ENCODE data around the gene LMNTD1. TPM values are rescaled to one million over a fixed set of nuclear protein-coding genes. Genes with fewer than 3 reads are reported as not detected.

The LMNTD1 gene
- total RNA-seq, 1 experiment from 2014 or later = not detected

- CTCF ChIA-PET = no interaction called here
- peaks cover 12% of the 10 kb centered on the region for H3K27me3 Mint-ChIP-seq (ENCODE audit: unreplicated experiment)
- no peaks in the 10 kb centered on the region for H3K4me1 Mint-ChIP-seq (ENCODE audit: low read depth, unreplicated experiment)
- H3K4me3 Mint-ChIP-seq (ENCODE audit: low read depth, unreplicated experiment) = no peak overlapping the region
- intact Hi-C loops (cut with micrococcal nuclease; ENCODE audit: unreplicated experiment) = no loop called here
- DNase-seq = no peak
- BruUV-seq (replicated peaks) = no TSS peak
- TF ChIP-seq CTCF (IDR thresholded peaks at IDR 0.05; ENCODE audit: unreplicated experiment) = no peak
- H3K27ac Mint-ChIP-seq (ENCODE audit: unreplicated experiment) = no peak overlapping the region
- H3K9me3 Mint-ChIP-seq (ENCODE audit: low read depth, unreplicated experiment) = no peaks in the 10 kb centered on the region
- no peaks in the 10 kb centered on the region for H3K36me3 Mint-ChIP-seq (ENCODE audit: insufficient read depth, unreplicated experiment)
Measured at GRCh38 chr12:25546318-25546717, 6.8 kb downstream of the LMNTD1 start.

- no peak overlapping the region for H3K27ac Mint-ChIP-seq (ENCODE audit: unreplicated experiment)
- CTCF ChIA-PET = no interaction called here
- no peaks in the 10 kb centered on the region for H3K27me3 Mint-ChIP-seq (ENCODE audit: unreplicated experiment)
- no TSS peak for BruUV-seq (replicated peaks)
- no peak for TF ChIP-seq CTCF (IDR thresholded peaks at IDR 0.05; ENCODE audit: unreplicated experiment)
- H3K4me1 Mint-ChIP-seq (ENCODE audit: low read depth, unreplicated experiment) = no peaks in the 10 kb centered on the region
- intact Hi-C loops (cut with micrococcal nuclease; ENCODE audit: unreplicated experiment) = no loop called here
- H3K36me3 Mint-ChIP-seq (ENCODE audit: insufficient read depth, unreplicated experiment) = no peaks in the 10 kb centered on the region
- no peak overlapping the region for H3K4me3 Mint-ChIP-seq (ENCODE audit: low read depth, unreplicated experiment)
- DNase-seq = no peak
- H3K9me3 Mint-ChIP-seq (ENCODE audit: low read depth, unreplicated experiment) = no peaks in the 10 kb centered on the region
Measured at GRCh38 chr12:25533150-25533549, 19.9 kb downstream of the LMNTD1 start.

- Mint-ChIP-seq H3K4me3 (ENCODE audit: low read depth, unreplicated experiment) (no peak overlapping the region), H3K4me1 (ENCODE audit: low read depth, unreplicated experiment) (no peaks in the 10 kb centered on the region), H3K27ac (ENCODE audit: unreplicated experiment) (no peak overlapping the region), H3K27me3 (ENCODE audit: unreplicated experiment) (no peaks in the 10 kb centered on the region), H3K36me3 (ENCODE audit: insufficient read depth, unreplicated experiment) (no peaks in the 10 kb centered on the region), H3K9me3 (ENCODE audit: low read depth, unreplicated experiment) (no peaks in the 10 kb centered on the region)
- intact Hi-C loops (cut with micrococcal nuclease; ENCODE audit: unreplicated experiment) = no loop called here
- CTCF ChIA-PET = no interaction called here
- no peak for DNase-seq
- no TSS peak for BruUV-seq (replicated peaks)
- TF ChIP-seq CTCF (IDR thresholded peaks at IDR 0.05; ENCODE audit: unreplicated experiment) = no peak
Measured at GRCh38 chr12:25531502-25532052, 21.5 kb downstream of the LMNTD1 start.

- intact Hi-C loops (cut with micrococcal nuclease; ENCODE audit: unreplicated experiment) = no loop called here
- CTCF ChIA-PET = no interaction called here
- no peak overlapping the region for H3K4me3 Mint-ChIP-seq (ENCODE audit: low read depth, unreplicated experiment)
- BruUV-seq (replicated peaks) = no TSS peak
- no peaks in the 10 kb centered on the region for H3K9me3 Mint-ChIP-seq (ENCODE audit: low read depth, unreplicated experiment)
- TF ChIP-seq CTCF (IDR thresholded peaks at IDR 0.05; ENCODE audit: unreplicated experiment) = no peak
- no peak for DNase-seq
- H3K27me3 Mint-ChIP-seq (ENCODE audit: unreplicated experiment) = no peaks in the 10 kb centered on the region
- H3K27ac Mint-ChIP-seq (ENCODE audit: unreplicated experiment) = no peak overlapping the region
- no peaks in the 10 kb centered on the region for H3K36me3 Mint-ChIP-seq (ENCODE audit: insufficient read depth, unreplicated experiment)
- no peaks in the 10 kb centered on the region for H3K4me1 Mint-ChIP-seq (ENCODE audit: low read depth, unreplicated experiment)
Measured at GRCh38 chr12:25529738-25530137, 23.3 kb downstream of the LMNTD1 start.
